Suprapubic skin (tissue), 4 donors: Measurements from ENCODE around the gene TSHZ1.

ENCODE experiments used
- POLR2A ChIP-seq, 2 donors: fragments of 450-650 bp; IDR thresholded peaks; one replicate each; pipeline ENCODE4 v1.6.1; 2017; ENCODE audit warnings: antibody characterized with exemption in 2 of 2, mild to moderate bottlenecking in 2 of 2, moderate library complexity in 2 of 2
- POLR2AphosphoS5 ChIP-seq, 3 donors: sonication (generic); formaldehyde crosslinking; IDR thresholded peaks; one replicate each; pipeline ENCODE4 v1.6.1; 2017; ENCODE audit warnings: antibody characterized with exemption in 3 of 3
- TF ChIP-seq, protein P1 (sequence below), 2 donors: fragments of 200-600 bp in 1 of 2; fragments of 450-650 bp in 1 of 2; sonication (generic) in 1 of 2; IDR thresholded peaks; one replicate each; pipeline ENCODE4 v1.5.1; 2016 to 2019; ENCODE audit warnings: antibody characterized with exemption in 2 of 2, mild to moderate bottlenecking in 1 of 2, moderate library complexity in 1 of 2

DNA sequence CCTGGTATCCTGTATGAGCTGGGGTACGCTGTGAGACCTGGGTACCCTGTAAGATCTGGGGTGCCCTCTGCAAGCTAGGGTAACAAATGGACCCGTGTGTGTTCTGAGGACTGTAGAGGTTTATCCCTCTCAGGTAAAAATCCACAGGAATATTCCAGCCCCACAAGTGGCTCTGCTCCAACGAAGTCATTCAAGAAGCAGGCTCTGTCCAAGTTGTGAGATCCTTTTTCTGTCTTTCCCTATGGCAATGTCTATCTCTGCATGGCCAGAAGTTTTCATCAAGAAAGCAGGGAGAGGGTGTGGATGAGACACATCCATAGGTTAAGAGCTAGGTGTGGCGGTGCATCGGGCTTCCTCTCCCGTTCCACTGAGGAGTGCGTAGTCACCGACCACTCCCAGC lies 44.7 kb upstream of the TSHZ1 start:
- TF ChIP-seq, protein P1, sequence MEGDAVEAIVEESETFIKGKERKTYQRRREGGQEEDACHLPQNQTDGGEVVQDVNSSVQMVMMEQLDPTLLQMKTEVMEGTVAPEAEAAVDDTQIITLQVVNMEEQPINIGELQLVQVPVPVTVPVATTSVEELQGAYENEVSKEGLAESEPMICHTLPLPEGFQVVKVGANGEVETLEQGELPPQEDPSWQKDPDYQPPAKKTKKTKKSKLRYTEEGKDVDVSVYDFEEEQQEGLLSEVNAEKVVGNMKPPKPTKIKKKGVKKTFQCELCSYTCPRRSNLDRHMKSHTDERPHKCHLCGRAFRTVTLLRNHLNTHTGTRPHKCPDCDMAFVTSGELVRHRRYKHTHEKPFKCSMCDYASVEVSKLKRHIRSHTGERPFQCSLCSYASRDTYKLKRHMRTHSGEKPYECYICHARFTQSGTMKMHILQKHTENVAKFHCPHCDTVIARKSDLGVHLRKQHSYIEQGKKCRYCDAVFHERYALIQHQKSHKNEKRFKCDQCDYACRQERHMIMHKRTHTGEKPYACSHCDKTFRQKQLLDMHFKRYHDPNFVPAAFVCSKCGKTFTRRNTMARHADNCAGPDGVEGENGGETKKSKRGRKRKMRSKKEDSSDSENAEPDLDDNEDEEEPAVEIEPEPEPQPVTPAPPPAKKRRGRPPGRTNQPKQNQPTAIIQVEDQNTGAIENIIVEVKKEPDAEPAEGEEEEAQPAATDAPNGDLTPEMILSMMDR (IDR thresholded peaks at IDR 0.05) = no peak
- no peak for TF ChIP-seq POLR2A (IDR thresholded peaks at IDR 0.05)
- TF ChIP-seq POLR2AphosphoS5 (IDR thresholded peaks at IDR 0.05) = no peak
